ENCODE measurements around the gene PRR5L.

Gene PRR5L

DNA sequence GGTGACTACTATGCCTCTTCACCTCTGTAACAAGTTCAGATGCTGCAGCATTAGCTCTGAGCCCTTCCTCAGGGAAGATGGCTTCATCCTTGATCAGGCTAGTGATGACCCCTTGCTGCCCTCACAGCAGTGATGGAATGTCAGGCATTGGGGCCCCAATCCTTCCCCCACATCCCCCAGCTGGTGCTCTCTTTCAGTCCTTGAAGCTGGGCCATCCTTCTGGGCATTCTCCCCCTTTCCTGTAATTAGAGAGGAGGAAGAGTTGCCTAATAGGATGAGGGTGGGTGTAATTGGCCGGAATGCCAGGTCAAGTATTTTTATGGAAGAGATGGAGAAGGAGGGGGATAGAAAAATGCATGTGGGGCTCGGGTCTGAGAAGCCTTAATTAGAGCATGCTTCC lies 151.4 kb downstream of the PRR5L start:
- DNase-seq = no peak

- peak; percentile 48 for DNase-seq
These were observed 151.9 kb downstream of the PRR5L start for GRCh38 chr11:36447947-36448346.

- DNase-seq = no peak
These were observed 153.5 kb downstream of the PRR5L start for GRCh38 chr11:36449561-36450096.

GRCh38 chr11:36450110-36450572 lies 154.1 kb downstream of the PRR5L start:
- no peak for DNase-seq

- DNase-seq = no peak
These were observed 155.0 kb downstream of the PRR5L start for GRCh38 chr11:36451045-36451444.

GRCh38 chr11:36451681-36452080 lies 155.6 kb downstream of the PRR5L start:
- DNase-seq = no peak

GRCh38 chr11:36452236-36452940 lies 156.3 kb downstream of the PRR5L start:
- no peak for DNase-seq

- no peak for DNase-seq
These were observed 156.9 kb downstream of the PRR5L start for GRCh38 chr11:36452961-36453360.

DNA sequence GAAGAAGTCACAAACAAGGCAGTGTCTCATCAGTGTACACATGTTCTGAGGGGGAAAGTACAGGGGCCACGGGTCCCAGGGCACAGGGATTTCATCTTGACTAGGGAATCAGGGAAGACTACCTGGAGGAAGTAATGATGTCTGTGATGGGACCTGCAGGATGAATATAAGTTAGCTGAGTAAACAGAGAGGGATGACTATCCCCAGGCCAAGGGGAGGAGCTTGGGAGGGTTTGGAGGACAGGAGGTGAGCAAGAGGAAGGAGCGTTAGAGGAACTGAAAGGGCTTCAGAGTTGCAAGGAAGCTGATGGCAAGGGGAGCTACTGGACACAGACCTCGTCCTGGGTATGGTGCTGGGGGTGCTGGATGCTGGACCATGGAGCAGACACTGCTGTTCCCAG lies 157.6 kb downstream of the PRR5L start:
- DNase-seq = no peak

DNA sequence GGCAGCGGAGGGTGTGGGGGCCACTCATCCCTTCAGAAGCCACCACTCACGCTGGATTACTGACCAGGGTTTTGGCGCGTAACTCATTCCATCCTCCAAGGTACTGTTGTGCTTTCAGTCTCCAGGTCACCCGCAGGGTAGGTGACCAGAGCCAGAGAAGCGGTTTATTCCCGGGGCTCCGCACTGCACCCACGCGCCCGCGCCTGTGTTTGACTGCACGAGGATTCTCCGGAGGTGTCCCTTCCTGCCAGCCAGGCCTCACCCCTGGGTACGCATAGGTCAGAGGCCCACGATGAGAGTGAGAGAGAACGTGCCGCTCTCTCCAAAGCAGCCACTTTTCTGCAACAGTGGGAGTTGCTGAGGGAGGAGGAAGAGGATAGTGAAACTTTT lies 158.5 kb downstream of the PRR5L start:
- DNase-seq = no peak

DNA sequence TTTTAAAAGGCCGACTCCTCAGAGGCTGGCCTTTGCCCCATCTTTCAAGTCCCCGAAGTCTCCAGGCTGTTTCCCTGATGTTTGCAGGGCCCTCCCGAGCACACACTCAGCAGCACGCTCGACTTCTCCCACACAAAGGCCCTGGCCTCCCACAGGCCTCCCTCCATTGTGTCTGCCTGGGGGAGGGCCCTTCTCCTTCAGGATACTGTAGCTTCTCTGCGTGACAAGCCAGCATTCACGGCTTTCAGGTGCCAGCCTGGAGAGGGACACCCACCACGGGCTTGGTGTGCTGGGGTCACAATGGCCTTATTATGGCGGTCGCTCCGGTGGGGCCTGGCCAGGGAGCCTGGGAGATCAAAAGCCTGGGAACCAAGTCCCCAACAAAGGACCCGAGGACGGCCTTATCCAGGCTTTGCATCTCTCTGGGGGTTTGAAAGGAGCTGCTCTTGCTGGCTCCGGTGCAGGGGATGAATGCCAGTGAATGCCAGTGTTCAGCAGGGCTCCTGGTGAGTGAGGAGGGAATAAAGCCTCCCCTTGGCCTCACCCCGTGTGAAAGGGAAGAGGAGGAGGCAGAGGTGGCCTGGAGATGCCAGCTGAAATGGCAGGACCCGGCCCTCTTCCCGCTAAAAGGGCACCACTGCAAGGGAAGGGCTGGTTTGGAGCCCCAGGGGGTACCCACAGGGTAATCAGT lies 159.0 kb downstream of the PRR5L start:
- no peak for DNase-seq

DNA sequence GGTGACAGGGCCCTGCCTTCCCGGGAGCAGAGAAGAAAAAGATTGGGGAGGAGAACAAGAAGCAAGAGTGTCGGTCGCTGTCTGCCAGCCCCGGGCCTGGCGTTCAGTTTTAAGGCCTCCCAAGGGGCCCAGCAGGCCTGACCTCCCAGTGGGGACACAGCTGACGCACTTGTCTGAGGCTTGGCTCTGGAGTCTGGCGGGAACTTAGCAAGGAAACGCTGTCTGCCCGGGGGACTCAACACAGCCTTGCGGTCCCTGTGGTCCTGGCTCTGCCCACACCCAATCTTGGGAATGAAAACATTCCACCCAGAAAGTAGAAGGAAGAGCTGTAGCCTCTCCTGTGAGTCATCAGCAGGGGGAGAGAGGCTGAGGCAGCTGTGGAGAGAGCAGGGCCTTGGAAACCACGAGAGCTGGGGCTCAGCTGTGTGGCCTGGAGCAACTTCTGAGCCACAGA lies 159.6 kb downstream of the PRR5L start:
- DNase-seq = no peak

DNA sequence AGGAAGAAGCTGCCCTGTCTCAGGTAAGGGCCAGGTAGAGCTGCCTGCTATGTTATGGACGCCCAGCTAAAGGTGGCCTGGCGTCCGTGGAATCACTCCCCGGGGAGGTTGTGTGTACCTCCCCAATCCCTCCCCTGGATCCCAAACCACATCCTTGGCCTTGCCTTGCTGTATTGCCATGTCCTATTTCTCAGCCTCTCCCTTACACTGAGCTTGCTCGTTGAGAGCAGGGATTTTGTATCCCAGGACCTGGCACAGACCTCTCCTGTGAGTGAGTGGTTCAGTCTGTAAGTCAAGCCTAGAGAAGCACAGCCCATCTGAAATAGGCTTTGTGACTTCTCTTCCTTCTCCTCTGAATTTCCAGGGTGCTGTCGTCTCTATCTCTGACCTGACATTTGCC lies 160.1 kb downstream of the PRR5L start:
- no peak for DNase-seq

DNA sequence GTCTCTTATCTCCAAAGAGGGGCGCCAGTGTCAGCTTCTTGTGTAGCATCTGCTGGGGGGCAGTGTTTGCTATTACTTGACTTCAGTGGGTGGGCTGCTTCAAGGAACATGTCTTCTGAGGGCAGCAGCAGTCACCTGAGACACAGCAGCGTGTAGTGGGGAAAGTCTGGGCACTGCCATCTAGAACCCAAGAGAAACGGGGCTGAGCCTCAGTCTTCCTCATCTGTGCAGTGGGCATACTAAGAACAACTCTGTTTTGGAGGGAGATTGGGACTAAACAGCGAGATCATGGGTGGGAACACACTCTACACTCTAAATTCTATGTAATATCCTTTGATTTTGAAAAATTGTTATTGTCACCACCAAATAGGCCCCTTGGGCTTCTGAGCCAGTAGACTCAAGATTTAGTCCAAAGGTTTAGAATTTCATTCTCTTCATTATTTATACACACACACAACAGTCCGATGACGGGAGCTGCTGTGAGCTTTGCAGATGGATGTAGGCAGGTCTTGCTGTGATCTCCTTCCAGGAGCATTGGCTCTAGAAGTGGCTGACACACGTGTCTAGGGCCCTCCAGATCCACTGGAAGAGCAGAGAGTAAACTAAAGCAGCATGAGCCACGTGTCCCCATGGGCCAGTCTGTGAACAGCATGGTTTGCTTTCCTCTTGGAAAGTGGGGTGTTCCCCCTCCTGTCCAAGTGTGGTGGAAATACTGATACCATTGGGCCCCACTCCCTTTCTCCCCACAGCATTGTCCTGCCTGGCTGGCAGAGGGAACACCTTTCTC lies 162.2 kb downstream of the PRR5L start:
- no peak for DNase-seq

DNA sequence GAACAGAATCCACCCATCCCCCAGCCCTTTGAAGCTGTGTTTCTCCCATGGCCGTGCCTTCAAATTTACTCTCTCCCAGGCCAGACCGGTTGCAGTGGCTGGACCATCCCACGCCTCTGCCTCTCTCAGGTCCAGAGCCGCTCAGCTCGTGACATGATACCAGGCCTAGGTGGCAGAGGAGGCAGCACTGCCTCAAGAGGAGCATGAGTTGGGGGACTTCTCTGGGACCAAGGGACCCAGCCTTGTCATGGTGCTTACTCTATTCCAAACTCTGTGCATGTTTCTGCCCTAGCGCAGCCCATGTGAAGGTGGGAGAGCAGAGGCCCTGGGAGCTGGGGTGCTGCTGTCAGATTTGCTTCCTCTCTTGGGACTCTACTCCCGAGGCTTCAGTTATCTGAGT lies 163.0 kb downstream of the PRR5L start:
- DNase-seq = no peak

DNA sequence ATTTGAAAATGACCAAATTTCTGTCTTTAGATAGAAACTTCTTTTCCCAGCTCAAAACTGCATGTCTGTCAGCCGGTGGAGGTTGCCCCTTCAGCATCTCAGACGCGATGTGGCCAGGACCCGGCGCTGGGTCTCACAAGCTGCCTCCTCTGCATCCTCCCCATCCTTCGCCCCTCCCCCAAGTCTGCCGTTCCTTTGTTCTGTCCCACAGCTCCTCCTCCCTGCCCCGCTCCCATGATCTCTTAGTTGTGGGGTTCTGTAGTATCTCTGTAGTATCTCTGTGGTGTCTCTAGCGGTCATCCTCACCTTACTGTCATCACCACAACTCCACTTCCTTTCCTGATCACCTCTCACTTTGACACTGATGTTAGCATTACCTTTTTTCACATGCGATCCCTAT lies 164.1 kb downstream of the PRR5L start:
- DNase-seq = no peak

DNA sequence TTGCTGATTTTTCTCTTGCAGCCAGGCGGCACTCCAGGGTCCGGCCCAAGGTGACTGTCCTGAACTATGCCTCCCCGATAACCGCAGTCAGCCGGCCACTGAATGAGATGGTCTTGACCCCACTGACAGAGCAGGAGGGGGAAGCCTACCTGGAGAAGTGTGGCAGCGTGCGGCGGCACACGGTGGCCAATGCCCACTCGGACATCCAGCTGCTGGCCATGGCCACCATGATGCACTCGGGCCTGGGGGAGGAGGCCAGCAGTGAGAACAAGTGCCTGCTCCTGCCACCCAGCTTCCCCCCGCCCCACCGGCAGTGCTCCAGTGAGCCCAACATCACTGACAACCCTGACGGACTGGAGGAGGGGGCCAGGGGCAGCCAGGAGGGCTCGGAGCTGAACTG lies 166.2 kb downstream of the PRR5L start:
- DNase-seq = no peak

DNA sequence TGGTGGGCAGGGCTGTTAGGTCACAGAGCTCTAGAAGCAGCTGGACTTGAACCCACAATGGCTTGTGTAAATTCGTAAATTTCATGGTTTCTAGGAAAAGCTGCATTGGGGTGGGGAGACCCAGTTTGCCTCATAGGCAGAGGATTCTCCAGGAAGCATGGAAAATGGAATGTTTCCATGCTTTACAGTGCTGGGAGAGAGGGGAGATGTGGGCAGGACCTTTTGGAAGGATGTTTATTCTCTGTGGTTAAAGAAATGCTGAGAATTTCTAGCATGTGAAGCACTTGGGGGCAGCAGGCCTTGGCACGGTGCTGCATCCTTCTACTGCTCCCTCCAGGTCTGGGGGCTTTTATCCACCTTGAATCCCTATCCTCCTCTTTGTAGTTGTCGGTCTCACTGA lies 167.7 kb downstream of the PRR5L start:
- no peak for DNase-seq

GRCh38 chr11:36464720-36465119 lies 168.6 kb downstream of the PRR5L start:
- no peak for DNase-seq

DNA sequence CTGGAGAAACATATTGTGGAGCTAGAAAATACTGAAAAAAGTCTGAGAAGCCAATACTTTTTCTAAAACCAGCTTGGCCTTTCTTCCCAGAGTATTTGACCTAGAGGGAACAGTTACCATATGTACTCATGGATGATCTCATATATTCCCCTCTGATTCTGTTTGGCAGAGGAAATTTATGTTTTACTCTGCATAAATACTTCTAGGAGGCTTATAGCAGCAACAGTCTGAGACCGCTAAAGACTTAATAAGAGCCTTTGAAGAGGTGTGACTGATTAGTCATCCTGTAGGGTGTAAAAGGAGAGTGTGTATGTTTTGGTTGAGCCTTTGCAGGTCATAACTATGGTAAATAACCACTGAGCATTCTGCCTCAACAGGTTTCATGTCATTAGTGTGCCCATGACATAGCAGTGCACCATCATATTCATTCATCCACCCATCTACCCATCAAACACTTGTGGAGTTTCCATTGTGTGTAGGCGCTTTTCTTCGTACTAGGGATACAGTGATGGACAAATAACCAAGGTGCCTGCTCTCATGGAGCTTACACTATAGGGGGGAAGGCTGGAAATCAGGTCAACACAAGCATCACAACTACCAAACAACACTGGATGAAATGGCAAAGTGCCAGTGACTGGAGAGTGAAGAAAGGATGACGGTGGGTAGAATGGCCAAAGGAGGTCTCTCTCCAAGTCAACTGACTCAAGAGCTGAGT lies 169.5 kb downstream of the PRR5L start:
- no peak for DNase-seq

DNA sequence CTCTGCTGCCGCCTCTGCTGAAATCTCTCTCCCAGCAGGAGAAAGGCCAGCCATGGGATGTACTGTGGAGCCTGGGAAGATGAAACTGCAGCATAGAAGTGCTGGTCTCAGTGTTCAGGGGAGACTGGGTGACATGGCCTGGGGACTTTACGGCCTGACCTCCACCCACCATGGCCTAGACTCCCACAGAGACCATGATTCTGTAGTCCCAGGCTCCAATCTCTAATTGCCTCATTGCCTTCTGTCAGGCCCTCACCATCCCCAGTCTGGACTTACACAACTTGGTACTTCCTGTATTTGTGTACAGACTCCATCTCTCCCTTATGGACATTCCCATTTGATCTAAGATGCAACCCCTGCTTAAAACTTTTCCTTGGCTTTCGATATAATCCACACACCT lies 170.9 kb downstream of the PRR5L start:
- DNase-seq = no peak

- no peak for DNase-seq
These were observed 171.8 kb downstream of the PRR5L start for GRCh38 chr11:36467916-36468315.

- no peak for DNase-seq
These were observed 173.0 kb downstream of the PRR5L start for GRCh38 chr11:36469063-36469462.

Data from NCI-H510A (cell line).